PFSK-1 (cell line): ENCODE data around the gene PRSS33.

Experiments
- FOXP2 ChIP-seq: optimal IDR thresholded peaks from 2 replicates; pipeline ENCODE3; 2011; ENCODE audit warnings: borderline replicate concordance, control low read depth, inconsistent platforms; ENCODE audit not compliant: insufficient read depth; ENCODE audit errors: extremely low read length, extremely low read depth
- POLR2AphosphoS5 ChIP-seq: IDR thresholded peaks from 2 replicates; pipeline ENCODE4 v1.6.1; 2012; ENCODE audit warnings: low read depth, mild to moderate bottlenecking, control low read depth, low read length, moderate library complexity
- REST ChIP-seq, 2 experiments: IDR thresholded peaks; 2 replicates each; pipeline versions ENCODE4 v1.6.1 to v1.8.0; 2011 to 2012; ENCODE audit warnings: low read depth in 2 of 2, low read length in 2 of 2, control low read depth in 1 of 2, inconsistent platforms in 1 of 2, mild to moderate bottlenecking in 1 of 2, moderate library complexity in 1 of 2; ENCODE audit not compliant: insufficient read depth in 1 of 2
- SIN3A ChIP-seq: IDR thresholded peaks from 2 replicates; pipeline ENCODE4 v1.6.1; 2012; ENCODE audit warnings: mild to moderate bottlenecking, low read length, moderate library complexity, borderline replicate concordance; ENCODE audit not compliant: insufficient read depth
- TAF1 ChIP-seq: IDR thresholded peaks from 2 replicates; pipeline ENCODE4 v1.6.1; 2012; ENCODE audit warnings: low read length, control low read depth, borderline replicate concordance; ENCODE audit not compliant: insufficient read depth

The PRSS33 gene

GRCh38 chr16:2809149-2809760 is 21.9 kb upstream of the PRSS33 start:
- TF ChIP-seq SIN3A (no peak), REST (IDR thresholded peaks at IDR 0.05; ENCODE audit: insufficient read depth in 1 of 2, low read depth in 2 of 2, low read length in 2 of 2) (no peak), TAF1 (no peak), POLR2AphosphoS5 (no peak), FOXP2 (no peak)

DNA sequence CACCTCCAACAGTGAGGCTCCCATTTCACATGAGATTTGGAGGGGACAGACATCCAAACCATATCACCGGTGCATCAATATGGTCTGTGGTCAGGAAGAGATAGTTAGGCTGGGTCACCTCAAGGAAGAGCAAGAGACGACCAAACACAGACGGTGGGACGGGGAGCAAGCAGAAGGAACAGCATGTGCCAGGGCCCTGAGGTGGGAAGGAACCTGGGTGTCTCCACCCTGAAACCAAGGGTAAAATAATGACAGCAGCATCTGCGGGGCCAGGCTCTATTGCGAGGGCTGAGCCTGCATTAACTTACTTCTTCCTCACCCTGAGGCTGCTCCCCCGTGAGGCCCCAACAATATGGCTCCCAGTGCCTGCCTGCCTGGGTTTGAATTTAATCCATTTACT is 20.8 kb upstream of the PRSS33 start:
- TF ChIP-seq SIN3A: no peak
- TF ChIP-seq POLR2AphosphoS5: no peak
- TF ChIP-seq FOXP2: no peak
- no peak for TF ChIP-seq TAF1
- no peak for TF ChIP-seq REST (IDR thresholded peaks at IDR 0.05; ENCODE audit: insufficient read depth in 1 of 2, low read depth in 2 of 2, low read length in 2 of 2)

- TF ChIP-seq SIN3A (no peak), FOXP2 (no peak), POLR2AphosphoS5 (no peak)
Observed at GRCh38 chr16:2806286-2806685, 18.9 kb upstream of the PRSS33 start.

DNA sequence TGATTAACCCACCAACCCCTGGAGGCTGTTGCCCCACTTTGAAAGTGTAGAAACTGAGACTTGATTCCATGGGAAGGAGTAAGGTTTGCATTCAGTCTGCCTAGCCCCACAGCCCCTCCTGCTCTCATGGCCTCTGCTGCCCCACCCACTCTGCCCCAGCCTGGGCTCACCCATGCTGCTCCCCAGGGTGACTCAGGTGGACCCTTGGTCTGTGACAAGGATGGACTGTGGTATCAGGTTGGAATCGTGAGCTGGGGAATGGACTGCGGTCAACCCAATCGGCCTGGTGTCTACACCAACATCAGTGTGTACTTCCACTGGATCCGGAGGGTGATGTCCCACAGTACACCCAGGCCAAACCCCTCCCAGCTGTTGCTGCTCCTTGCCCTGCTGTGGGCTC is 17.4 kb upstream of the PRSS33 start:
- no peak for TF ChIP-seq REST (IDR thresholded peaks at IDR 0.05; ENCODE audit: insufficient read depth in 1 of 2, low read depth in 2 of 2, low read length in 2 of 2)
- no peak for TF ChIP-seq SIN3A
- no peak for TF ChIP-seq POLR2AphosphoS5
- no peak for TF ChIP-seq TAF1
- TF ChIP-seq FOXP2: no peak

DNA sequence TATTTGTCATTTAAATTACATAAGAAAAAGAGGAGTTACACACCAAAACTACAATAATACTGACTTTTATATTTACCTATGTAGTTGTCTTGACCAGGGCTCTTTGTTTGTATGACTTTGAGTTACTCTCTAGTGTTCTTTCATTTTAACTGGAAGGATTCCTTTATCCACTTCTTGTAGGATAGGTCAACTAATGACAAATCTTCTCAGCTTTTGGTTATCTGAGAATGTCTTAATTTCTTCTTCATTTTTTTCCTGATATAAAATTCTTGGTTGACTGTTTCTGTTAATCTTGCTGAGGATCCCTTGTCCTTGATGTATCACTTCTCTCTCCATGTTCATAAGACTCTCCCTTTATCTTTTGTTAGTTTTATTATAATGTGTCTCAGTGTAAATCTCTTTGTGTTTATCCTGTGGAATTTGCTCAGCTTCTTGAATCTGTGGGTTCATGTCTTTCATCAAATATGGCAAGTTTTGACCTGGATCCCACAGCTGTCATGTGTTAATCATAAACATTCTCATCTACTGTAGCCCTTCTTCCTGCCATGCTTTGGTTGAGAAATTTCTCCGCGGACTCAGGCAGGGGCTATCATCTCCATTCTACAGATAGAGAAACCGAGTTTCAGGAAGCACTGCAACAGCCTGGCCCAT is 16.3 kb upstream of the PRSS33 start:
- TF ChIP-seq POLR2AphosphoS5 (no peak), SIN3A (no peak), REST (IDR thresholded peaks at IDR 0.05; ENCODE audit: insufficient read depth in 1 of 2, low read depth in 2 of 2, low read length in 2 of 2) (no peak), TAF1 (no peak), FOXP2 (no peak)
